Prostate gland (tissue), 2 donors: ENCODE measurements around the gene NKX2-1.

Experiments used
- CTCF ChIP-seq, 4 experiments: fragments of 200-600 bp in 2 of 4; fragments of 450-650 bp in 2 of 4; sonication (generic) in 2 of 4; IDR thresholded peaks; 1 replicate in 3 of 4; 2 replicates in 1 of 4; pipeline ENCODE4 v1.5.1; 2016 to 2019; ENCODE audit warnings: antibody characterized with exemption in 4 of 4, mild to moderate bottlenecking in 2 of 4, moderate library complexity in 2 of 4
- POLR2A ChIP-seq: fragments of 450-650 bp; IDR thresholded peaks from one replicate; pipeline ENCODE4 v1.6.1; 2016; ENCODE audit warnings: antibody characterized with exemption, mild to moderate bottlenecking

DNA sequence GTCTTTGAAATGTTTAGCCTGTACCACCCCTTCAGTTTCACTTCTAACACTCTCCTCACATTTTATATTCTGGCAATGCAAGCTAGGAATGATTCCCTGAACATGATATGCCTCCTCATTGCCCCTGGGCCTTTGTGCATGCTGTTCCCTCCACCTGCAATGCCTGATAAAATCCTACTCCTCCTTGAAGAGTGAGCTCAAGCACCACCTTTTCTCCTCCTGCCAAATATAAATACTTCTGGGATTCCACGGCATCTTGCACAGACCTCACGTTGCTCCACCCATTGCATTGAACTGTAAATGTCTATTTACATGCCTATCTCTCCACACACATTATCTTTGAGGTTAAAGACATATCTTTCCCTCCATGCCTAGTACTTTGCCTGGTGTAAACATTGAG is 21.1 kb downstream of the NKX2-1 start:
- TF ChIP-seq CTCF (IDR thresholded peaks at IDR 0.05) (no peak), POLR2A (no peak)
